ENCODE results near the gene FCHSD2. TPM values are rescaled to one million over a fixed set of nuclear protein-coding genes. Genes with fewer than 3 reads are reported as not detected.

Gene FCHSD2
- total RNA-seq, 2 donors from 2014 or later: 41.1 to 45.0 TPM

DNA sequence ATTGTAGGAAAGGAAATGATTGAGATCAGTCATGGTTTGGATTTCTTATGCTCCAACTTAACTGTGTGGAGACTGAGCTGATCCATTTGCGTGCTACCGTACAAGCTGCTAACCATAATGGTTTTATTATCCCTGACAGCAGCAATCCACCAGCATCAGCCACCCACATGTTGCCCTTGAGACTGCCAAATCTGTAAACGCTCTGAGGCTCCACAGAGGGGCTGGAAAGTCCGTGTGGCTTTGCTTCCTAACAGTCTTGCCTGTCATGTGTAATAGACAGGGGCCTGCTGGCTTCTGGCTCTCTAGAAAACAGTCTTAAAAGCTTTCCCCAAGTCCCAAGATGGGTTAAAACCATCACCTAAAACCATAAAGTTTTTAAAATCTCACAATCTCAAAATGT lies 297.8 kb downstream of the FCHSD2 start:
- H3K4me3 Mint-ChIP-seq: no peak overlapping the region
- no peak for ATAC-seq
- H3K36me3 Mint-ChIP-seq (ENCODE audit: low read depth): peaks cover 6% of the 10 kb centered on the region
- no peak overlapping the region for H3K27ac Mint-ChIP-seq
- no peaks in the 10 kb centered on the region for H3K9me3 ChIP-seq (ENCODE audit: control insufficient read depth, low read length, poor library complexity, severe bottlenecking)
- H3K4me1 Mint-ChIP-seq: peaks cover 11% of the 10 kb centered on the region
- no peaks in the 10 kb centered on the region for H3K27me3 Mint-ChIP-seq
- no peak for DNase-seq

DNA sequence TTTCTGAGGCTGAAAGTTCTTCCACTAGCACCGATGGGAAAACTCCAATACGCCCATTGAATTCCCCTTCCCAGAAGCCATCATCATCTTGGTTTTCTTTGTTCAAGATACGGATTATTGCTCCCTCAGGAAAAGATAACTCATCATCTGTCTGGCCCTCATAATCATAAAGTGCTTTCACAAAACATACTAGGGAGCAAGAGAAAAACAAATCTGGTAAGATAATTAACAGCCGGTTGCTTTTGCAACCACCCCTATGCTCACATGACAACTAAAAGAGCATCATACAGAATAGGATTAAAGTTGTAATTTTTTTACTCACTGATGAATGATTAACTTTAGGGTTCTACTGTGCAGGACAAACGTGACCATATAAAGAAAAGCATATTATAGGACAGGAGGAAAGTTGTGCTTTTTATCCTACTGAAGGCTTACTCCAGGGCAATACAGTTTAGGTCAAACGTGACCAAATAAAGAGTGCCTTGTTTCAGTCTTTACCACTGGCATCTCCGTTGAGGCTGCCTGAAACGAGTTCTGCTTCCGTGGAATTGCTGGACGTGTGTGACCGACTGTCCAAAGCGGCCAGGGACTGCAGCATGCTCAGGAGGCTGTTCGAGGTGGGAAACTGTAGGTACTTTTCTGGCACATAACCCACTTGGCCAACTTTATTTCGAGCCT lies 299.3 kb downstream of the FCHSD2 start:
- DNase-seq (no peak), ATAC-seq (no peak)
- peaks cover 9% of the 10 kb centered on the region for H3K36me3 Mint-ChIP-seq (ENCODE audit: low read depth)
- H3K27ac Mint-ChIP-seq: no peak overlapping the region
- H3K27me3 Mint-ChIP-seq: no peaks in the 10 kb centered on the region
- no peaks in the 10 kb centered on the region for H3K9me3 ChIP-seq (ENCODE audit: control insufficient read depth, low read length, poor library complexity, severe bottlenecking)
- no peak overlapping the region for H3K4me3 Mint-ChIP-seq
- peaks cover 14% of the 10 kb centered on the region for H3K4me1 Mint-ChIP-seq

DNA sequence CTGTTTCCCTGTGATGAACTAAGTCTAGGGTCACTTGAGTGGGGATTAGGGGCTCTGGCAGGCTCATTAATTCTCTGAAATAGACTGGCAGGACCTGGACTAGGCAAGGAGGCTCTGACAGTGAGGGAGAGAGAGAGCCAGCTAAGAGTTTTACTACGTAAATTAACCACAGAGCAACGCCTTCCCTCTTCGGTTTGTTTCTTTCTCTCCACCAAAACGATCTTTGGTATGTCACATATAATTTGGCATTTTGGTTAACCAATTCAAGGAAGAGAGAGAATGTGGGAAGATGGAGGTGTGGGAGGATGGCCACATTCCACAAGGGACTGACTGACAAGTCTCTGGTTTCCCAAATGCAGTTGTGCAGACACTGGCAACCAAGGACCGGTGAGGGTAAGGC lies 300.0 kb downstream of the FCHSD2 start:
- Mint-ChIP-seq H3K27me3 (no peaks in the 10 kb centered on the region), H3K36me3 (ENCODE audit: low read depth) (peaks cover 9% of the 10 kb centered on the region), H3K4me3 (no peak overlapping the region), H3K27ac (peak overlapping the region; percentile 32), H3K4me1 (peaks cover 14% of the 10 kb centered on the region)
- DNase-seq: no peak
- no peak for ATAC-seq
- no peaks in the 10 kb centered on the region for H3K9me3 ChIP-seq (ENCODE audit: control insufficient read depth, low read length, poor library complexity, severe bottlenecking)

GRCh38 chr11:72841397-72841796 lies 300.7 kb downstream of the FCHSD2 start:
- peaks cover 14% of the 10 kb centered on the region for H3K4me1 Mint-ChIP-seq
- ATAC-seq (no peak), DNase-seq (no peak)
- no peaks in the 10 kb centered on the region for H3K9me3 ChIP-seq (ENCODE audit: control insufficient read depth, low read length, poor library complexity, severe bottlenecking)
- peaks cover 9% of the 10 kb centered on the region for H3K36me3 Mint-ChIP-seq (ENCODE audit: low read depth)
- no peaks in the 10 kb centered on the region for H3K27me3 Mint-ChIP-seq
- no peak overlapping the region for H3K4me3 Mint-ChIP-seq
- peak overlapping the region; percentile 32 for H3K27ac Mint-ChIP-seq

DNA sequence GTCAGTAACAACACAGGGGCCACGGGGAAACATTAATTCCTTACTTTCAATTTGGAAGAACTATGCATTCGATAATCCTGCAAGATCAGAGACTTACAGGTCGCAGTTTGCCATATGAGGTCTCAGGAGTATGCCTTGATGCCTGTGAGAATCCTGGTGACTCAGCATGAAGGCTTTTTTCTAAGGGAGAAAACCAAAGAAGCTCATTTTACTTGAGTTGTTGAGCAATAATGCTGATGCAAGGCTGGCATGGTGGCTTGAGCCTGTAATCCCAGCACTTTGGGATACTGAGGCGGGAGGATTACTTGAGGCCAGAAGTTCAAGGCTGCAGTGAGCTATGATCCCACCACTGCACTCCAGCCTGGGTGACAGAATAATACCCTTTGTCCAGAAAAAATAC lies 301.3 kb downstream of the FCHSD2 start:
- Mint-ChIP-seq H3K27me3 (no peaks in the 10 kb centered on the region), H3K36me3 (ENCODE audit: low read depth) (peaks cover 9% of the 10 kb centered on the region), H3K27ac (no peak overlapping the region), H3K4me3 (no peak overlapping the region), H3K4me1 (peaks cover 14% of the 10 kb centered on the region)
- H3K9me3 ChIP-seq (ENCODE audit: control insufficient read depth, low read length, poor library complexity, severe bottlenecking): no peaks in the 10 kb centered on the region
- DNase-seq: no peak
- no peak for ATAC-seq

DNA sequence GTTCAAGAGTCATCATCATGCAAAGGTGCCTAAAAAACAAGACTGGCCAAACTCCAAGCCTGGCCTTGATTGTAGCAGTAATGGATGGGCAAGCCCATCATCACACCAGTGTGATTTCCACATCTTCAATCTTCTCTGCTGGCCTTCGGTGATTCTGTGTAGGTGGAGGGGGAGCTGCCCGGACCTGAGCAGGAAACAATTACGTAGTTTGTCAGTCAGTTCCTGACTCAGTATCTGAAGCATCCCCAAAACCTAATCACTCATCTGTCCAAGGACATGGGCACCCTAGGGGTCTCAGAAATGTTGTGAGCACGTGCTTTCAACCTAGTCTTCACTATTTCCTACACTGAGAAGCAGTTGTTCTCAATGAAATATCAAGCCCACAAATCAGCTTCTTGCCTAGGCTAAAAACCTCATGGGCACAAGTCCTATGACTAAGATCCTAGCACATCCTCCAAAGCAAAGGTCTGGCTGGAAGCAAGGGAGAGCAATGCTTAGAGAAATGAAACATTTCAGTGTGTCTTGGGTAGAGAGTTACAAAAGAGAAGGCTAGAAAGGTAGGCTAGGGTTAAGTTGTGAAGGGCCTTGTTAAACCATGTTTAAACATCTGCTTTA lies 303.3 kb downstream of the FCHSD2 start:
- Mint-ChIP-seq H3K36me3 (ENCODE audit: low read depth) (peaks cover 9% of the 10 kb centered on the region), H3K27ac (peak overlapping the region; percentile 82), H3K4me3 (no peak overlapping the region)

DNA sequence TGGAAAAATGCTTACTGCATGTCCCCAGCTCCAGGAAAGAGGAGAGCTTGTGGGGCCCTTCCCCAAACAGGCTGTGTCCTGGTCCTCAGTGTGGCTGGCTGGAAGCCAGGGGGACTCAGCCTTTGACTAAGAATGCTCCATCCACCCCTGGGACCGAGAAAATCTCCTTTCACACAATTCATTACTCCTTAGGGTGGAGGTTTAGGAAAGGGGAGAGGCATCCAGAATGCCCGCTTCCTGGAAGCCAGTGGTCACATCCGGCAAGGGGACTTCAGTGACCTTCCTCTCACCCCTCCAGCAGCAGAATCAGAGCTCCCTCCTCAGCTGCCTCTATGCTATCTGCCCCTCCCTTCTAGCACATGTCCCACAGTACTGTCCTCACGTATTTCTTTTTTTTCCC lies 306.0 kb downstream of the FCHSD2 start:
- Mint-ChIP-seq H3K27ac (peak overlapping the region; percentile 11), H3K36me3 (ENCODE audit: low read depth) (peaks cover 7% of the 10 kb centered on the region), H3K4me3 (no peak overlapping the region), H3K27me3 (no peaks in the 10 kb centered on the region), H3K4me1 (peaks cover 28% of the 10 kb centered on the region)
- H3K9me3 ChIP-seq (ENCODE audit: control insufficient read depth, low read length, poor library complexity, severe bottlenecking): no peaks in the 10 kb centered on the region
- ATAC-seq: no peak
- no peak for DNase-seq

More for the DNA sequence above, 303.3 kb downstream of the FCHSD2 start:
- no peaks in the 10 kb centered on the region for H3K9me3 ChIP-seq (ENCODE audit: control insufficient read depth, low read length, poor library complexity, severe bottlenecking)
- no peak for DNase-seq
- Mint-ChIP-seq H3K4me1 (peaks cover 18% of the 10 kb centered on the region), H3K27me3 (no peaks in the 10 kb centered on the region)
- ATAC-seq: no peak

DNA sequence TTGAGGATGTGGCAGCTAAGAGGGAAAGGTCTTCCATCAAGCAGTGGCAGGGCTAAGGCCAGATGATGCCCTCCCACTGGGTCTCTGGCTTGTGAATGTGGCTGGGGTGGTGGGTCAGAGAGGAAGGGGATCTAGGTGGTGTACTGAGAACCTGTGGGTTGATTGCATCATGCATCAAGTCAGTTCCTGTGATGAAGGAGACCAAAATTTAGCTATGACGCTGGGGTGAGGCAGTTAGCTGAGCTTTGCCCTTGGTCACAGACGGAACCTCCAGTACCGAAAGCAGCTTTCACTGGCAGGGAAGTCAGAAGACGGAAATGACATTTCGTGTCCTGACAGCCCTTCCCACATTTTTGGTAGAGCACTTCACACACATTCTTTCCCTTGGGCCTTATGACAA lies 307.2 kb downstream of the FCHSD2 start:
- Mint-ChIP-seq H3K4me3 (no peak overlapping the region), H3K27ac (peak overlapping the region; percentile 69), H3K36me3 (ENCODE audit: low read depth) (peaks cover 10% of the 10 kb centered on the region), H3K4me1 (peaks cover 32% of the 10 kb centered on the region), H3K27me3 (no peaks in the 10 kb centered on the region)
- no peaks in the 10 kb centered on the region for H3K9me3 ChIP-seq (ENCODE audit: control insufficient read depth, low read length, poor library complexity, severe bottlenecking)
- ATAC-seq (no peak), DNase-seq (no peak)

GRCh38 chr11:72833811-72834493 lies 308.2 kb downstream of the FCHSD2 start:
- no peaks in the 10 kb centered on the region for H3K27me3 Mint-ChIP-seq
- ATAC-seq (no peak), DNase-seq (no peak)
- H3K36me3 Mint-ChIP-seq (ENCODE audit: low read depth): peaks cover 4% of the 10 kb centered on the region
- peaks cover 23% of the 10 kb centered on the region for H3K4me1 Mint-ChIP-seq
- H3K9me3 ChIP-seq (ENCODE audit: control insufficient read depth, low read length, poor library complexity, severe bottlenecking): no peaks in the 10 kb centered on the region
- no peak overlapping the region for H3K4me3 Mint-ChIP-seq
- H3K27ac Mint-ChIP-seq: peak overlapping the region; percentile 69

GRCh38 chr11:72833083-72833733 lies 308.9 kb downstream of the FCHSD2 start:
- Mint-ChIP-seq H3K27ac (peak overlapping the region; percentile 69), H3K36me3 (ENCODE audit: low read depth) (peaks cover 3% of the 10 kb centered on the region), H3K27me3 (no peaks in the 10 kb centered on the region), H3K4me1 (peaks cover 20% of the 10 kb centered on the region), H3K4me3 (no peak overlapping the region)
- H3K9me3 ChIP-seq (ENCODE audit: control insufficient read depth, low read length, poor library complexity, severe bottlenecking): no peaks in the 10 kb centered on the region
- no peak for DNase-seq
- no peak for ATAC-seq

GRCh38 chr11:72832301-72833082 lies 309.6 kb downstream of the FCHSD2 start:
- ATAC-seq: no peak
- peaks cover 3% of the 10 kb centered on the region for H3K36me3 Mint-ChIP-seq (ENCODE audit: low read depth)
- peak overlapping the region; percentile 27 for H3K27ac Mint-ChIP-seq
- no peaks in the 10 kb centered on the region for H3K27me3 Mint-ChIP-seq
- no peak overlapping the region for H3K4me3 Mint-ChIP-seq
- H3K4me1 Mint-ChIP-seq: peaks cover 20% of the 10 kb centered on the region
- DNase-seq: no peak
- H3K9me3 ChIP-seq (ENCODE audit: control insufficient read depth, low read length, poor library complexity, severe bottlenecking): no peaks in the 10 kb centered on the region

DNA sequence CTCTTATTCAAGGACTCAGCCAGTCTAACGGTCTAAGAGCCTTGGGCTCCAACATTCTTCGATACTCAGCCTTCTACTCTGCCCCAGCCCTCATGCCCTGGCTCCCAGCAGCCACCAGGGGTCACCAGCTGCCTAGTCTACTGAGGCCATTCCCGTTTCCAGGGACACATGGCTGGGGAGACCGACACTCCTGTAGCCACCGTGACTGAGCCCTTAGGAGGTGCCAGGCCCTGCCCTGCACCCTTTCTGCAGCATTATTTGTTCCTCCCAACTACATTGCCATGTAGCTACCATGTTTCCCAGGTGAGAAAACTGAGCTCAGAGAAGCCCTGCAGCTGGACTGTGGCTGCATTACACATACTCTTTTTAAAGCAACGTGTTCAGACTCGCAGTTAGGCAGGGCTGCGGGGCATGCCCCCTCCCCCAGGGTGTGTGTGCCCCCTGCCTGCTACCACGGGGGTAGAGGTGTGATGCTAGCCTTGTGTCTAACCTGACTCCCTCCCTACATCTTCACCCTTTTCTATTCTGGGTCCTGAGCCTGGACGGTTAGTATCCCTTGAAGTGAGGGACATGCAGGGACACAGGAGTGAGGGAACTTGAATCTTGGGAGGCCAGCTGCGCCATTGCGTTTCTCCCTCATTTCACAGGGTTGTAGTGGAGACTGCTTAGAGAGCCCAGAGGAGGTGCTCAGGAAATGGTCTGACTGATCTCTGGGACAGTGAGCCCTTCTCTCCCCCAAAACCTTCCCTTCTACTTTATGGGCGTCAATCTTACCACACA lies 310.4 kb downstream of the FCHSD2 start:
- H3K27me3 Mint-ChIP-seq: no peaks in the 10 kb centered on the region
- no peak overlapping the region for H3K4me3 Mint-ChIP-seq
- peak overlapping the region; percentile 73 for H3K27ac Mint-ChIP-seq
- peaks cover 3% of the 10 kb centered on the region for H3K36me3 Mint-ChIP-seq (ENCODE audit: low read depth)
- DNase-seq: peak; percentile 32 to 39 (median 33)
- peak; percentile 82 for ATAC-seq
- H3K4me1 Mint-ChIP-seq: peaks cover 20% of the 10 kb centered on the region
- H3K9me3 ChIP-seq (ENCODE audit: control insufficient read depth, low read length, poor library complexity, severe bottlenecking): no peaks in the 10 kb centered on the region
